Measurements from ENCODE around the gene NGB. TPM values are rescaled to one million over a fixed set of nuclear protein-coding genes. Genes with fewer than 3 reads are reported as not detected.

The NGB gene
- total and polyA plus RNA-seq, 2 donors (not counting 1 experiment from before 2014, with no cell fraction given), result not detected

DNA sequence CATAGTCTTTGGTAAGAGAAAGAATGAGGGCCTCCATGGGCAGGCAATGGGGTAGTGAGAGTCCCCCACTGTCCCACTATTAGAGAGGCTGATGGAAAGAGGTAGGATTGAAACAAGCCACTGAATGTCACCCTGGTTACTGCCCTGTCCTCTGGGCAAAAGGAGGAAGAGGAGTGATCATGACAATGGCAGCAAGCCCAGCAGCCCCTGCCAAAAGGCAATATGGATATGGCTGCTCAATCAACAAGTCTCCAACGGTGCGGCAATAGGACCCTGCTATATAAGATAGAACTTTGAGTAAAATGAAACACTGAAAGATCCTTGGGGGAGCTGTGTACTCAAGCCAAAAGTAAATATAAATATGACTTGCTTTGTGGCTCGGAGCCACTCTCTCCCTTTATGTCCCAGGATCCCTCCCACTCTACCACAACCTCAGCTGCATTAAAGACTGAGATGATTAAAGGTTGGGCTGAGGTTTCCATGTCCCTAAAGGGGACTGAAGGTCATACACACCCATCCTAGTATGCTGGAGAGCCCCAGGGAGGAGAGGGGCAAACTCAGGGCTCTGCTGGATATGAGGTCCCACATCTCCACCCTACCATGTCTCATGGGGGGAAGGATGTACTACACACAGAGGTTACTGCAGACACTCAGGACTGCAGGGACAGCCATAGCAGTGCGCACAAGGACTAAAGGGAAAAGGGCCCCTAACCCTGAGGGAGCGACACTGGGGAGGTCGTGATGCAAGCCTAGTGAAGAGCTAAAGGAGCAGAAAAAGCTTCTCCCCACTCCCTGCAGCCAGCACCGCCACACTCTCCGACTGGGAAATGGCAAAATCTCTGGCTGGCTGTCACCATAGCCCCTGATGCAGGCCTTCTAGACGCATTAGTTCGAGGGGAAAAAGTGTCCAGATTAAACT, 43.8 kb upstream of the NGB start:
- no peak for TF ChIP-seq EZH2 (IDR thresholded peaks at IDR 0.05; ENCODE audit: borderline replicate concordance, insufficient read depth, low read depth, low read length, poor library complexity, severe bottlenecking)
- no peak for DNase-seq
- no peak for ATAC-seq (ENCODE audit: low read depth)
- Histone ChIP-seq H3K9me3 (ENCODE audit: control extremely low read depth in 1 of 3, control insufficient read depth in 2 of 3, insufficient read depth in 1 of 3, low read length in 2 of 3) (no peaks in the 10 kb centered on the region), H3K27me3 (replicated peaks in 1 of 4; ENCODE audit: control extremely low read depth in 1 of 4, control insufficient read depth in 3 of 4, insufficient read depth in 4 of 4, low read length in 3 of 4) (no peaks in the 10 kb centered on the region), H3K9ac (ENCODE audit: low read length) (no peak overlapping the region), H2AFZ (ENCODE audit: insufficient read depth, low read depth, low read length, poor library complexity, severe bottlenecking) (no peak overlapping the region), H3K36me3 (replicated peaks in 1 of 2; ENCODE audit: control extremely low read depth in 1 of 2, control insufficient read depth in 1 of 2, extremely low read depth in 1 of 2, insufficient read depth in 2 of 2, low read length in 1 of 2) (no peaks in the 10 kb centered on the region), H3K79me2 (ENCODE audit: control insufficient read depth, insufficient read depth, low read length) (peaks cover 33% of the 10 kb centered on the region), H3K4me3 (ENCODE audit: control extremely low read depth in 1 of 5, extremely low read depth in 1 of 5, insufficient read depth in 1 of 5, low read depth in 2 of 5, low read length in 4 of 5) (no peak overlapping the region), H3K4me1 (ENCODE audit: control insufficient read depth in 2 of 2, insufficient read depth in 2 of 2, low read length in 2 of 2) (peaks cover under 1 to 4% of the 10 kb centered on the region in 2 donors), H3K4me2 (replicated peaks; ENCODE audit: low read depth, low read length, poor library complexity, severe bottlenecking) (no peak overlapping the region), H4K20me1 (ENCODE audit: control insufficient read depth, insufficient read depth, low read length, poor library complexity, severe bottlenecking) (no peaks in the 10 kb centered on the region), H3K27ac (ENCODE audit: low read length in 2 of 2) (no peak overlapping the region)
- Mint-ChIP-seq H3K9me3 (ENCODE audit: insufficient read depth) (no peaks in the 10 kb centered on the region), H3K4me3 (no peak overlapping the region), H3K27me3 (no peaks in the 10 kb centered on the region), H3K4me1 (peaks cover 5% of the 10 kb centered on the region), H3K27ac (no peak overlapping the region)
- ChIA-PET CTCF (interaction anchor here (0.6 to 7.5 kb wide), 27 partner anchors 8 to 443 kb away, joined by 3 to 122 read pairs (median 7); partner anchors contain the start of genes AHSA1, CIPC, ISM2 and SAMD15), POLR2A (no interaction called here)
- intact Hi-C loops (cut with micrococcal nuclease), result loop anchor here (5.0 kb wide), 1 partner anchor 602 kb away; no protein-coding TSS in a partner anchor
- WGBS (ENCODE audit: insufficient coverage), result 98% methylated on average over 4 of the region's 10 CpGs

DNA sequence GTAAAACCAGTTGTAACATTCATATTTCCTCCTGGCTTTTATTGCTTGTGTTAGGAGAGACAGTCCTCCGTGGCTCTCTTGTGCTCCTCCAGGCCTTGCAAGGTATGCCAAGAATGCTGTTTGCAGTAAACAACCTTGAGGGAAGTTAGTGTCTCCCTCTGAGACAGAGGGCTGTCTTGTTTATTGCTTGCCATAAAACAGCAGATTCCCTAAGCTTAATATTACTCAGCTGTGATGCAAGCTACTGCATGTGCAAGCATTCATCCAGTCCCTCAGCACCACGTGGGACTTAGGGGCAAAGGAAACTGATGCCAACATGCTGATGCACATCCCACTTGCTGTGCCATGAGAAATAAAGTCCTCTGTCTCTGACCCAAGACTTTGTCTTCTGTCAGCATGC, 43.0 kb upstream of the NGB start:
- no peak overlapping the region for H2AFZ ChIP-seq (ENCODE audit: insufficient read depth, low read depth, low read length, poor library complexity, severe bottlenecking)
- no peak overlapping the region for H3K27ac Mint-ChIP-seq
- H3K4me1 Mint-ChIP-seq, result peaks cover 4% of the 10 kb centered on the region
- TF ChIP-seq, protein P1, sequence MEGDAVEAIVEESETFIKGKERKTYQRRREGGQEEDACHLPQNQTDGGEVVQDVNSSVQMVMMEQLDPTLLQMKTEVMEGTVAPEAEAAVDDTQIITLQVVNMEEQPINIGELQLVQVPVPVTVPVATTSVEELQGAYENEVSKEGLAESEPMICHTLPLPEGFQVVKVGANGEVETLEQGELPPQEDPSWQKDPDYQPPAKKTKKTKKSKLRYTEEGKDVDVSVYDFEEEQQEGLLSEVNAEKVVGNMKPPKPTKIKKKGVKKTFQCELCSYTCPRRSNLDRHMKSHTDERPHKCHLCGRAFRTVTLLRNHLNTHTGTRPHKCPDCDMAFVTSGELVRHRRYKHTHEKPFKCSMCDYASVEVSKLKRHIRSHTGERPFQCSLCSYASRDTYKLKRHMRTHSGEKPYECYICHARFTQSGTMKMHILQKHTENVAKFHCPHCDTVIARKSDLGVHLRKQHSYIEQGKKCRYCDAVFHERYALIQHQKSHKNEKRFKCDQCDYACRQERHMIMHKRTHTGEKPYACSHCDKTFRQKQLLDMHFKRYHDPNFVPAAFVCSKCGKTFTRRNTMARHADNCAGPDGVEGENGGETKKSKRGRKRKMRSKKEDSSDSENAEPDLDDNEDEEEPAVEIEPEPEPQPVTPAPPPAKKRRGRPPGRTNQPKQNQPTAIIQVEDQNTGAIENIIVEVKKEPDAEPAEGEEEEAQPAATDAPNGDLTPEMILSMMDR (IDR thresholded peaks at IDR 0.05), result no peak
- TF ChIP-seq EZH2 (IDR thresholded peaks at IDR 0.05; ENCODE audit: borderline replicate concordance, insufficient read depth, low read depth, low read length, poor library complexity, severe bottlenecking), result no peak
- ChIA-PET CTCF (interaction anchor here (1.1 to 7.5 kb wide), 5 partner anchors 7 to 162 kb away, joined by 3 to 122 read pairs (median 19); no protein-coding TSS in a partner anchor), POLR2A (no interaction called here)
- H3K4me3 Mint-ChIP-seq, result no peak overlapping the region
- no peaks in the 10 kb centered on the region for H3K27me3 ChIP-seq (replicated peaks in 1 of 4; ENCODE audit: control extremely low read depth in 1 of 4, control insufficient read depth in 3 of 4, insufficient read depth in 4 of 4, low read length in 3 of 4)
- H3K9me3 ChIP-seq (ENCODE audit: control extremely low read depth in 1 of 3, control insufficient read depth in 2 of 3, insufficient read depth in 1 of 3, low read length in 2 of 3), result no peaks in the 10 kb centered on the region
- no peak overlapping the region for H3K27ac ChIP-seq (ENCODE audit: low read length in 2 of 2)
- intact Hi-C loops (cut with micrococcal nuclease), result no loop called here
- H3K4me1 ChIP-seq (ENCODE audit: control insufficient read depth in 2 of 2, insufficient read depth in 2 of 2, low read length in 2 of 2), result peaks cover 4 to 9% of the 10 kb centered on the region in 2 donors
- peaks cover 29% of the 10 kb centered on the region for H3K79me2 ChIP-seq (ENCODE audit: control insufficient read depth, insufficient read depth, low read length)
- H3K4me3 ChIP-seq (ENCODE audit: control extremely low read depth in 1 of 5, extremely low read depth in 1 of 5, insufficient read depth in 1 of 5, low read depth in 2 of 5, low read length in 4 of 5), result no peak overlapping the region
- DNase-seq (no peak), ATAC-seq (ENCODE audit: low read depth) (no peak)
- H3K4me2 ChIP-seq (replicated peaks; ENCODE audit: low read depth, low read length, poor library complexity, severe bottlenecking), result no peak overlapping the region
- 75% methylated on average over 2 of the region's 2 CpGs for WGBS (ENCODE audit: insufficient coverage)
- no peaks in the 10 kb centered on the region for H4K20me1 ChIP-seq (ENCODE audit: control insufficient read depth, insufficient read depth, low read length, poor library complexity, severe bottlenecking)
- H3K9me3 Mint-ChIP-seq (ENCODE audit: insufficient read depth), result no peaks in the 10 kb centered on the region
- H3K36me3 ChIP-seq (replicated peaks in 1 of 2; ENCODE audit: control extremely low read depth in 1 of 2, control insufficient read depth in 1 of 2, extremely low read depth in 1 of 2, insufficient read depth in 2 of 2, low read length in 1 of 2), result no peaks in the 10 kb centered on the region
- no peaks in the 10 kb centered on the region for H3K27me3 Mint-ChIP-seq
- no peak overlapping the region for H3K9ac ChIP-seq (ENCODE audit: low read length)

Data from B cell (primary cell).